HCT116 (cell line): ENCODE data around the gene DMXL2. TPM values are rescaled to one million over a fixed set of nuclear protein-coding genes. Genes with fewer than 3 reads are reported as not detected.

ENCODE experiments used
- ATAC-seq: fragments of 200-7000 bp; cut with Tn5 transposase; 2 replicates; pipeline ENCODE4 v1.9.1; 2020; ENCODE audit warnings: mild to moderate bottlenecking, moderate library complexity
- BruUV-seq: library from RNA; stranded (reverse); fragments of 400-500 nt; replicated peaks from 2 replicates; lab custom pipeline; 2021; lab: Mats Ljungman, UMichigan
- CTCF ChIA-PET: fragments of 300-600 bp; sonication (Branson Sonifier 250); formaldehyde crosslinking; loops from one replicate; lab custom pipeline; 2021; ENCODE audit warnings: antibody characterized with exemption; lab: Charles Lee
- POLR2A ChIA-PET: fragments of 300-600, 350-600 bp; sonication (Branson Sonifier 250); formaldehyde crosslinking; loops from one replicate; lab custom pipeline; 2021; ENCODE audit warnings: antibody characterized with exemption; lab: Charles Lee
- RAD21 ChIA-PET, 2 experiments: fragments of 300-600 bp; sonication (Branson Sonifier 250); formaldehyde crosslinking; loops; one replicate each; lab custom pipeline; 2023; ENCODE audit warnings: low total read pairs in 2 of 2; ENCODE audit not compliant: uncharacterized antibody in 2 of 2, unreplicated experiment in 2 of 2, low non-redundant PET in 1 of 2; lab: Charles Lee
- DNase-seq: peaks from one replicate; pipeline ENCODE4 v3.0.0-alpha.2; 2010; ENCODE audit warnings: low read depth, low spot score
- H2AFZ ChIP-seq: fragments of 200-600 bp; shearing (Covaris generic), sonication (generic); 2 replicates; pipeline ENCODE4 v1.6.1; 2017; ENCODE audit warnings: low read depth, mixed run types, mixed read lengths, antibody characterized with exemption, low read length; ENCODE audit not compliant: poor library complexity, severe bottlenecking
- H3K27ac ChIP-seq: 2 replicates; pipeline ENCODE4 v1.5.1; 2012; ENCODE audit warnings: low read depth, low read length
- H3K27me3 ChIP-seq: fragments of 200-600 bp; sonication (generic); 2 replicates; pipeline ENCODE4 v1.6.1; 2016; ENCODE audit warnings: mixed run types, low read length, mixed read lengths; ENCODE audit not compliant: insufficient read depth
- H3K36me3 ChIP-seq, 2 experiments: fragments of 200-500 bp in 1 of 2; fragments of 200-600 bp in 1 of 2; sonication (Bioruptor generic) in 1 of 2; sonication (generic) in 1 of 2; 2 replicates each; pipeline versions ENCODE4 v1.5.1 to v1.6.1; 2014 to 2016; ENCODE audit warnings: low read length in 2 of 2, inconsistent platforms in 1 of 2, mixed read lengths in 1 of 2, mixed run types in 1 of 2; ENCODE audit not compliant: insufficient read depth in 2 of 2, control insufficient read depth in 1 of 2
- H3K4me1 ChIP-seq, 2 experiments: fragments of 200-600 bp in 1 of 2; sonication (generic) in 1 of 2; 2 replicates each; pipeline versions ENCODE4 v1.5.1 to v1.6.1; 2012 to 2017; ENCODE audit warnings: low read length in 2 of 2, inconsistent platforms in 1 of 2, mild to moderate bottlenecking in 1 of 2, mixed read lengths in 1 of 2, mixed run types in 1 of 2, moderate library complexity in 1 of 2; ENCODE audit not compliant: insufficient read depth in 2 of 2, control insufficient read depth in 1 of 2
- H3K4me2 ChIP-seq: fragments of 200-600 bp; sonication (generic); 2 replicates; pipeline ENCODE4 v1.6.1; 2017; ENCODE audit warnings: mixed run types, low read length, mixed read lengths
- H3K4me3 ChIP-seq, 2 experiments: fragments of 200-600 bp in 1 of 2; sonication (generic) in 1 of 2; replicated peaks in 1 of 2; 2 replicates each; pipeline ENCODE4 v1.5.1; 2011 to 2016; ENCODE audit warnings: low read length in 2 of 2, control low read depth in 1 of 2, low read depth in 1 of 2, mild to moderate bottlenecking in 1 of 2, mixed read lengths in 1 of 2, mixed run types in 1 of 2
- H3K79me2 ChIP-seq: fragments of 200-600 bp; sonication (generic); 2 replicates; pipeline ENCODE4 v1.6.1; 2017; ENCODE audit warnings: mild to moderate bottlenecking, mixed run types, low read length, moderate library complexity, mixed read lengths; ENCODE audit not compliant: insufficient read depth
- H3K9ac ChIP-seq: fragments of 200-600 bp; sonication (generic); 2 replicates; pipeline ENCODE4 v1.6.1; 2016; ENCODE audit warnings: low read length, mixed read lengths
- H3K9me2 ChIP-seq: fragments of 200-600 bp; sonication (generic), shearing (Covaris generic); 2 replicates; pipeline ENCODE4 v1.6.1; 2017; ENCODE audit warnings: mixed run types, mild to moderate bottlenecking, moderate library complexity; ENCODE audit not compliant: insufficient read depth
- H3K9me3 ChIP-seq, 2 experiments: fragments of 200-500 bp in 1 of 2; fragments of 200-600 bp in 1 of 2; sonication (Bioruptor generic) in 1 of 2; sonication (generic) in 1 of 2; 2 replicates each; pipeline ENCODE4 v1.6.1; 2014 to 2017; ENCODE audit warnings: low read length in 2 of 2, mixed read lengths in 2 of 2, inconsistent platforms in 1 of 2, low read depth in 1 of 2, mild to moderate bottlenecking in 1 of 2, mixed run types in 1 of 2, moderate library complexity in 1 of 2; ENCODE audit not compliant: control insufficient read depth in 1 of 2, insufficient read depth in 1 of 2
- H4K20me1 ChIP-seq: fragments of 200-600 bp; sonication (generic), shearing (Covaris generic); 2 replicates; pipeline ENCODE4 v1.6.1; 2017; ENCODE audit warnings: mixed run types, mild to moderate bottlenecking, moderate library complexity; ENCODE audit not compliant: insufficient read depth
- ATF3 ChIP-seq: IDR thresholded peaks from 2 replicates; pipeline ENCODE4 v1.6.1; 2012
- CBX3 ChIP-seq: IDR thresholded peaks from 2 replicates; pipeline ENCODE4 v1.6.1; 2012; ENCODE audit warnings: low read depth
- EGR1 ChIP-seq: IDR thresholded peaks from 2 replicates; pipeline ENCODE4 v1.6.1; 2012; ENCODE audit warnings: low read depth
- ELF1 ChIP-seq: IDR thresholded peaks from 2 replicates; pipeline ENCODE4 v1.6.1; 2012; ENCODE audit warnings: low read depth, borderline replicate concordance
- EZH2 ChIP-seq: fragments of 200-600 bp; sonication (generic); IDR thresholded peaks from 2 replicates; pipeline ENCODE4 v1.6.1; 2017; ENCODE audit warnings: antibody characterized with exemption, mixed run types
- EZH2phosphoT487 ChIP-seq: fragments of 200-600 bp; IDR thresholded peaks from 2 replicates; pipeline ENCODE4 v1.6.1; 2018; ENCODE audit warnings: antibody characterized with exemption, borderline replicate concordance
- FOSL1 ChIP-seq: IDR thresholded peaks from 2 replicates; pipeline ENCODE4 v1.6.1; 2012; ENCODE audit warnings: low read depth
- JUND ChIP-seq: IDR thresholded peaks from 2 replicates; pipeline ENCODE4 v1.6.1; 2012
- MAX ChIP-seq: IDR thresholded peaks from 2 replicates; pipeline ENCODE4 v1.6.1; 2012
- POLR2A ChIP-seq: IDR thresholded peaks from 2 replicates; pipeline ENCODE4 v1.7.0; 2011; ENCODE audit warnings: borderline replicate concordance; ENCODE audit not compliant: insufficient read depth, insufficient read length; ENCODE audit errors: extremely low read depth
- POLR2AphosphoS5 ChIP-seq: IDR thresholded peaks from 2 replicates; pipeline ENCODE4 v1.6.1; 2011; ENCODE audit warnings: mild to moderate bottlenecking, low read depth, low read length, moderate library complexity
- RAD21 ChIP-seq: IDR thresholded peaks from 2 replicates; pipeline ENCODE4 v1.6.1; 2012; ENCODE audit warnings: low read depth, mild to moderate bottlenecking
- REST ChIP-seq: IDR thresholded peaks from 2 replicates; pipeline ENCODE4 v1.6.1; 2012; ENCODE audit warnings: low read depth
- SIN3A ChIP-seq: IDR thresholded peaks from 2 replicates; pipeline ENCODE4 v1.6.1; 2012; ENCODE audit warnings: low read depth
- SP1 ChIP-seq: IDR thresholded peaks from 2 replicates; pipeline ENCODE4 v1.6.1; 2012; ENCODE audit warnings: low read depth
- TCF7L2 ChIP-seq: IDR thresholded peaks from 2 replicates; pipeline ENCODE4 v1.7.0; 2011; ENCODE audit warnings: borderline replicate concordance, inconsistent platforms; ENCODE audit not compliant: insufficient read depth, insufficient read length; ENCODE audit errors: extremely low read depth
- YY1 ChIP-seq: IDR thresholded peaks from 2 replicates; pipeline ENCODE4 v1.6.1; 2011; ENCODE audit warnings: low read length, low read depth, moderate library complexity, mild to moderate bottlenecking; ENCODE audit not compliant: insufficient replicate concordance; ENCODE audit errors: extremely low read depth
- ZFX ChIP-seq: fragments of 450-650 bp; IDR thresholded peaks from 2 replicates; pipeline ENCODE4 v1.6.1; 2017
- ZNF274 ChIP-seq: fragments of 200-500 bp; sonication (Bioruptor generic); IDR thresholded peaks from 2 replicates; pipeline ENCODE4 v1.6.1; 2014; ENCODE audit warnings: mild to moderate bottlenecking, low read depth, low read length, inconsistent platforms
- intact Hi-C: fragments of 100-400 bp; cut with micrococcal nuclease; formaldehyde crosslinking; loops from 2 replicates; pipeline ENCODE4 v1.10.0; 2022
- total RNA-seq: library from RNA; stranded (reverse); gene quantifications from one replicate; pipeline ENCODE4 v1.2.1, GENCODE V29; 2021; ENCODE audit not compliant: unreplicated experiment

The DMXL2 gene
- total RNA-seq, 1 experiment from 2014 or later = 21.5 TPM

GRCh38 chr15:51416129-51416528 is 206.4 kb downstream of the DMXL2 start:
- intact Hi-C loops = no loop called here
- ChIA-PET POLR2A (no interaction called here), RAD21 (no interaction called here), CTCF (interaction anchor here (1.5 kb wide), 1 partner anchor 14 kb away, joined by 3 read pairs; no protein-coding TSS in a partner anchor)
- Histone ChIP-seq H3K4me2 (no peak overlapping the region), H3K4me3 (no peak overlapping the region), H3K9me3 (no peaks in the 10 kb centered on the region), H3K36me3 (no peaks in the 10 kb centered on the region), H3K4me1 (no peaks in the 10 kb centered on the region), H3K27me3 (no peaks in the 10 kb centered on the region), H3K9ac (no peak overlapping the region), H3K79me2 (no peaks in the 10 kb centered on the region), H2AFZ (no peak overlapping the region), H3K27ac (no peak overlapping the region), H3K9me2 (no peaks in the 10 kb centered on the region), H4K20me1 (no peaks in the 10 kb centered on the region)
- no peak for DNase-seq
- no peak for ATAC-seq
- TF ChIP-seq FOSL1 = no peak
- BruUV-seq = no TSS peak

- Histone ChIP-seq H4K20me1 (no peaks in the 10 kb centered on the region), H3K27me3 (no peaks in the 10 kb centered on the region), H3K4me2 (no peak overlapping the region), H3K27ac (no peak overlapping the region), H3K9me2 (no peaks in the 10 kb centered on the region), H3K4me1 (no peaks in the 10 kb centered on the region), H3K36me3 (no peaks in the 10 kb centered on the region), H2AFZ (no peak overlapping the region), H3K9ac (no peak overlapping the region), H3K9me3 (no peaks in the 10 kb centered on the region), H3K79me2 (no peaks in the 10 kb centered on the region), H3K4me3 (no peak overlapping the region)
- ChIA-PET CTCF (no interaction called here), RAD21 (no interaction called here), POLR2A (no interaction called here)
- BruUV-seq = no TSS peak
- intact Hi-C loops = no loop called here
- no peak for ATAC-seq
- no peak for DNase-seq
- TF ChIP-seq TCF7L2 (no peak), ELF1 (no peak), MAX (no peak), ZNF274 (no peak), ZFX (no peak), RAD21 (no peak), POLR2A (no peak), SP1 (no peak), YY1 (no peak), FOSL1 (no peak), SIN3A (no peak), EZH2 (no peak), JUND (no peak), POLR2AphosphoS5 (no peak), EZH2phosphoT487 (no peak), CBX3 (no peak), REST (no peak), ATF3 (no peak), EGR1 (no peak)
Observed at GRCh38 chr15:51414256-51414860, 208.2 kb downstream of the DMXL2 start.
